BLaER1 treated with 17β-estradiol and CSF1 and Interleukin-3, amounts not matched to agents 10 nM and 100 nM (cell line): ENCODE measurements around the gene PCSK6.
A peak's percentile ranks its signal among the peaks of the same experiment; 100 is the strongest.
"Not testable (repeated sequence)": the region's sequence is repeated elsewhere in the genome, so short reads cannot be mapped to it uniquely, and the experiment has no call there.

ENCODE experiments used
- H3K27ac ChIP-seq, 11 experiments: shearing (Covaris generic); formaldehyde crosslinking; 2 replicates each; pipeline ENCODE4 v1.8.1; 2022
- H3K27me3 ChIP-seq, 11 experiments: shearing (Covaris generic); formaldehyde crosslinking; 2 replicates each; pipeline ENCODE4 v1.8.1; 2022
- H3K36me3 ChIP-seq, 11 experiments: shearing (Covaris generic); formaldehyde crosslinking; 2 replicates each; pipeline ENCODE4 v1.8.1; 2022
- H3K4me1 ChIP-seq, 10 experiments: shearing (Covaris generic); formaldehyde crosslinking; 2 replicates each; pipeline ENCODE4 v1.8.1; 2022
- H3K4me2 ChIP-seq, 11 experiments: shearing (Covaris generic); formaldehyde crosslinking; 2 replicates each; pipeline ENCODE4 v1.8.1; 2022
- H3K4me3 ChIP-seq, 10 experiments: shearing (Covaris generic); formaldehyde crosslinking; 2 replicates each; pipeline ENCODE4 v1.8.1; 2022
- H3K9ac ChIP-seq, 11 experiments: shearing (Covaris generic); formaldehyde crosslinking; 2 replicates each; pipeline ENCODE4 v1.8.1; 2022
- H3K9me3 ChIP-seq, 11 experiments: shearing (Covaris generic); formaldehyde crosslinking; replicated peaks in 1 of 11; 2 replicates each; pipeline ENCODE4 v1.8.1; 2022
- H4K20me1 ChIP-seq, 11 experiments: shearing (Covaris generic); formaldehyde crosslinking; 2 replicates each; pipeline ENCODE4 v1.8.1; 2022
- Cebpa-rat ChIP-seq, 11 experiments: shearing (Covaris generic); IDR thresholded peaks; 2 replicates each; pipeline ENCODE4 v1.8.1; 2022

The PCSK6 gene

GRCh38 chr15:101376615-101377395, 112.7 kb downstream of the PCSK6 start:
- TF ChIP-seq Cebpa-rat (IDR thresholded peaks at IDR 0.05) = no peak
- no peak overlapping the region for H3K4me3 ChIP-seq

GRCh38 chr15:101375006-101375405, 114.5 kb downstream of the PCSK6 start:
- not testable (repeated sequence) for H3K27me3 ChIP-seq, H3K36me3 ChIP-seq, H4K20me1 ChIP-seq, H3K9ac ChIP-seq, H3K27ac ChIP-seq, H3K4me2 ChIP-seq, H3K9me3 ChIP-seq, H3K4me3 ChIP-seq
- peaks cover 5 to 55% (median 36%) of the 10 kb centered on the region in 10 experiments; a peak in 19 of 20 replicates for H3K4me1 ChIP-seq

More at GRCh38 chr15:101376615-101377395, 112.7 kb downstream of the PCSK6 start:
- Histone ChIP-seq H3K4me2 (peak overlapping the region in 8 of 11 experiments; percentile 31 to 89 (median 80); a peak in 12 of 22 replicates), H3K36me3 (no peaks in the 10 kb centered on the region; a peak in 1 of 22 replicates), H3K27ac (no peak overlapping the region), H3K4me1 (peaks cover 12 to 70% (median 51%) of the 10 kb centered on the region in 10 experiments), H3K27me3 (no peaks in the 10 kb centered on the region), H3K9me3 (no peaks in the 10 kb centered on the region), H4K20me1 (no peaks in the 10 kb centered on the region), H3K9ac (no peak overlapping the region)

- H3K4me3 ChIP-seq = no peak overlapping the region
- peaks cover 5 to 48% (median 31%) of the 10 kb centered on the region in 10 experiments; a peak in 19 of 20 replicates for H3K4me1 ChIP-seq
- H3K27ac ChIP-seq = no peak overlapping the region
- H4K20me1 ChIP-seq = no peaks in the 10 kb centered on the region
- no peak overlapping the region for H3K9ac ChIP-seq
- no peak for TF ChIP-seq Cebpa-rat (IDR thresholded peaks at IDR 0.05)
- H3K4me2 ChIP-seq = no peak overlapping the region
- no peaks in the 10 kb centered on the region; a peak in 1 of 22 replicates for H3K36me3 ChIP-seq
- H3K27me3 ChIP-seq = no peaks in the 10 kb centered on the region
- H3K9me3 ChIP-seq = no peaks in the 10 kb centered on the region
Measured at GRCh38 chr15:101374326-101374725, 115.2 kb downstream of the PCSK6 start.

- H3K27me3 ChIP-seq = no peaks in the 10 kb centered on the region
- no peak for TF ChIP-seq Cebpa-rat (IDR thresholded peaks at IDR 0.05)
- peak overlapping the region in 3 of 11 experiments; percentile 7 to 44 (median 12); a peak in 3 of 22 replicates for H3K4me2 ChIP-seq
- no peaks in the 10 kb centered on the region for H3K36me3 ChIP-seq
- no peak overlapping the region for H3K27ac ChIP-seq
- H3K9ac ChIP-seq = no peak overlapping the region
- no peaks in the 10 kb centered on the region for H4K20me1 ChIP-seq
- no peak overlapping the region for H3K4me3 ChIP-seq
- H3K4me1 ChIP-seq = peaks cover 5 to 41% (median 23%) of the 10 kb centered on the region in 10 experiments; a peak in 19 of 20 replicates
- no peaks in the 10 kb centered on the region for H3K9me3 ChIP-seq
Measured at GRCh38 chr15:101373577-101373976, 115.9 kb downstream of the PCSK6 start.

- no peak overlapping the region for H3K27ac ChIP-seq
- no peaks in the 10 kb centered on the region for H3K9me3 ChIP-seq
- H3K4me2 ChIP-seq = peak overlapping the region in 3 of 11 experiments; percentile 12 to 44 (median 20); a peak in 3 of 22 replicates
- no peak overlapping the region for H3K4me3 ChIP-seq
- H3K9ac ChIP-seq = no peak overlapping the region
- H3K36me3 ChIP-seq = no peaks in the 10 kb centered on the region
- no peaks in the 10 kb centered on the region for H3K27me3 ChIP-seq
- no peak for TF ChIP-seq Cebpa-rat (IDR thresholded peaks at IDR 0.05)
- H3K4me1 ChIP-seq = peaks cover 5 to 35% (median 18%) of the 10 kb centered on the region in 10 experiments; a peak in 19 of 20 replicates
- no peaks in the 10 kb centered on the region for H4K20me1 ChIP-seq
Measured at GRCh38 chr15:101372960-101373525, 116.5 kb downstream of the PCSK6 start.

- Histone ChIP-seq H3K9me3 (no peaks in the 10 kb centered on the region), H3K27ac (no peak overlapping the region), H4K20me1 (no peaks in the 10 kb centered on the region), H3K36me3 (no peaks in the 10 kb centered on the region), H3K27me3 (no peaks in the 10 kb centered on the region), H3K4me3 (no peak overlapping the region), H3K4me2 (no peak overlapping the region), H3K4me1 (peaks cover 5 to 27% (median 11%) of the 10 kb centered on the region in 10 experiments; a peak in 17 of 20 replicates), H3K9ac (no peak overlapping the region)
- TF ChIP-seq Cebpa-rat (IDR thresholded peaks at IDR 0.05) = no peak
Measured at GRCh38 chr15:101372149-101372577, 117.3 kb downstream of the PCSK6 start.

GRCh38 chr15:101371519-101371918, 118.0 kb downstream of the PCSK6 start:
- no peaks in the 10 kb centered on the region for H3K36me3 ChIP-seq
- H3K9me3 ChIP-seq = no peaks in the 10 kb centered on the region
- H3K4me2 ChIP-seq = no peak overlapping the region
- H3K4me1 ChIP-seq = peaks cover 2 to 20% (median 5%) of the 10 kb centered on the region in 10 experiments; a peak in 17 of 20 replicates
- no peak for TF ChIP-seq Cebpa-rat (IDR thresholded peaks at IDR 0.05)
- H3K9ac ChIP-seq = no peak overlapping the region
- H3K27ac ChIP-seq = no peak overlapping the region
- H4K20me1 ChIP-seq = no peaks in the 10 kb centered on the region
- no peaks in the 10 kb centered on the region for H3K27me3 ChIP-seq
- H3K4me3 ChIP-seq = no peak overlapping the region

GRCh38 chr15:101371081-101371480, 118.4 kb downstream of the PCSK6 start:
- H3K36me3 ChIP-seq = no peaks in the 10 kb centered on the region
- H3K9ac ChIP-seq = no peak overlapping the region
- no peak overlapping the region for H3K27ac ChIP-seq
- no peaks in the 10 kb centered on the region for H4K20me1 ChIP-seq
- H3K4me3 ChIP-seq = no peak overlapping the region
- H3K27me3 ChIP-seq = no peaks in the 10 kb centered on the region
- no peak overlapping the region for H3K4me2 ChIP-seq
- H3K4me1 ChIP-seq = peaks cover 0 to 16% (median 4%) of the 10 kb centered on the region in 10 experiments; a peak in 9 of 20 replicates
- no peaks in the 10 kb centered on the region for H3K9me3 ChIP-seq
- TF ChIP-seq Cebpa-rat (IDR thresholded peaks at IDR 0.05) = no peak

GRCh38 chr15:101370330-101371024, 119.0 kb downstream of the PCSK6 start:
- Histone ChIP-seq H3K4me2 (no peak overlapping the region), H3K9me3 (no peaks in the 10 kb centered on the region), H3K9ac (no peak overlapping the region), H3K27me3 (no peaks in the 10 kb centered on the region), H3K27ac (no peak overlapping the region), H3K4me1 (peaks cover 0 to 15% (median 4%) of the 10 kb centered on the region in 10 experiments; a peak in 7 of 20 replicates), H3K4me3 (no peak overlapping the region), H3K36me3 (no peaks in the 10 kb centered on the region; a peak in 1 of 22 replicates), H4K20me1 (no peaks in the 10 kb centered on the region)
- no peak for TF ChIP-seq Cebpa-rat (IDR thresholded peaks at IDR 0.05)
